Fibroblast of upper back skin (primary cell): ENCODE data around the gene PNPLA3.
A peak's percentile ranks its signal among the peaks of the same experiment; 100 is the strongest.

Experiments used
- DNase-seq: peaks from one replicate; pipeline ENCODE4 v3.0.0-alpha.2; 2013

The PNPLA3 gene

DNA sequence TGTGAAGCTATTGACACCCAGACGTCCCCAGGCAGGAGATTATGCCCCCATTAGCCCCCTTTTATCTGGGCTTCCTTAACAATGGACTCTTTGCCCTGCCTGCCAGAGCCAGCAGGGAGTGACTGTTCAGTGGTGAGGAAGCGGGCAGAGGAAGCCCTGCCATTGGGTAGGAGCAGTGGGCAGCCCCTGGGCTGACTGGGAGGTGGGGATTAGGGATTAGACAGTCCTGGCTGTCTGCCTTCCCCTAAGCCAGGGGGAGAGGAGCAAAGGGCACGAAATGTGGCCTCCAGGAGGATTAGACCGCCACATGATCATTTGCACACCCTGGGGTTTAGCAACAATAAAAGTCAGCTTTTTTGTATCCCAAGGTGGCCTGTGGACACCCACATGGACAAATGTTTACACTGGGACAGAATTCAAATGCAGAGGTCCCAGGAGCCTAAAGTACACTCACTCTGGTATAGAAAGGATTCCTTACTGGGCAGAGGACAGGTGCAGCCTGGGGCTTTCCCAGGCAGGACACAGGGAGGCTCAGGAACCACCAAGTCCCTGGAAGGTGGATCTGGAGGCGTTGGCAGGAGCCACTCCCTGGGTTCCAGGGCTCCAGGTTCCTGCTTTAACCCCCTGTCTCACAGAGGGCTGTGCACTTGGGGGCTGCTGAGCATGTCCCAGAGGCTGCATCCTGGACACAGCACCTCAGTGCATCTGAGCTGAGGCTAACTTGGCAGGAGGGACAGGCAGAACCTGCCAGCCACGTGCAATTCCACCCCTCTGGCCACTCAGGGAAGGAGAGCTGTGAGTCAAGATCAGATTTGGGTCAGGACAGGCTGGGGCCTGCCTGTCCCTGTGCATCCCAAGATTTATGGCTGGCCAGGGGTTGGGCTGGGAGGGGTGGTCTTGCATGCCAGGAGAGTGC lies 2.1 kb downstream of the PNPLA3 start:
- no peak for DNase-seq

DNA sequence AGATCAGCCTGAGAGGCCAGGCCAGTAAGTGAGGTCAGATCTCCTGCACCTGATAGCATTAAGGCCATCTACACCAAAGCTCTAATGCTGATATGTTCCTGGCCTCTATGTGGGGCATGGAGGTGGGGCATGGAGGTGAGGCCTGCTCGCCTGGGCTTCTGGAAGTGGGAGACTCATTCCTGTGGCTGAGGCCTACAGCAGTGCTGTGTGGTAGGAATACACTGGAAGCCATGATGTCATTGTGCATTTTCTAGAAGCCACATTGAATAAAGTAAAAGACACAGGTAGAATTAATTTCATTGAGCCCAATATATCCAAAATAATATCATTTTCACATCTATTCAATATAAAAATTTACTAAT lies 2.7 kb downstream of the PNPLA3 start:
- no peak for DNase-seq

DNA sequence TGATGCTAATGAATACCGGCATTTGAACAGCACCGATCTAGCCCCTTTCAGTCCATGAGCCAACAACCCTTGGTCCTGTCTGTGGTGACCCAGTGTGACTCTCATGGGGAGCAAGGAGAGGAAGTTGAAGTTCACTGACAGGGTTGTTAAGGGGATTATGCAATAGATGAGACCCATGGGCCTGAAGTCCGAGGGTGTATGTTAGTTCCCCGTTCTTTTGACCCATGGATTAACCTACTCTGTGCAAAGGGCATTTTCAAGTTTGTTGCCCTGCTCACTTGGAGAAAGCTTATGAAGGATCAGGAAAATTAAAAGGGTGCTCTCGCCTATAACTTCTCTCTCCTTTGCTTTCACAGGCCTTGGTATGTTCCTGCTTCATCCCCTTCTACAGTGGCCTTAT lies 4.9 kb downstream of the PNPLA3 start:
- DNase-seq = no peak

DNA sequence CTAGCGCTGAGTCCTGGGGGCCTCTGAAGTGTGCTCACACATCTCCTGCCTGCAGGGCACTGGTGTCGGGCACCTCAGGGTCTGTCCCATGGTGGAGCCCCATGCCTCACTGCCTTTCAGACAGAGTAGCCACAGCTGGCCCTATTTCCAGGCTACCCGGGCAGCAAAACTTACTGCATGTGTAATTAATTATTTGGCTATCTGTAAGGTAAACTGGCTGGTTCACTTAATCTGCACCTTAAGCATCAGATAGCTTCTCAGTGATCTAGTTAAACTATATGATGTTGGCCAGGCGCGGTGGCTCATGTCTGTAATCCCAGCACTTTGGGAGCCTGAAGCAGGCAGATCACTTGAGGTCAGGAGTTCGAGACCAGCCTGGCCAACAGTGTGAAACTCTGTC lies 5.3 kb downstream of the PNPLA3 start:
- DNase-seq = no peak

DNA sequence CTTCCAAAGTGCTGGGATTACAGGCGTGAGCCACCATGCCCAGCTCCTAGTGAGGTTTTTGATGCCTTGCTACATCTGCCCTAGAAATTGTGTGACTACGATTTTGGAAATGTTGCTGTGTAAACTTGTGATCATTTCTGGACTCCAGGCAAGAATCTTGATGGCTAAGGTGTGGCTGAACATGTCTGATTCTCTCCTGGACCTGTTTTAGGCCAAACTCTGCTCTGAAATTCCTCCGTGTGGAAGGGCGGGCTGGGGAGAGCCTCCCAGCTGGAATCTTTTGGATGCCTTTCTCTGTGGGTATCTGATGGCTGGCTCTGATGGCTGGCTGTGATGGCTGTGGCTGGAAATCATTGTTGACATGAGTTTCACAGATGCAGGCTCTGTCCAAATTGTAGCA lies 8.2 kb downstream of the PNPLA3 start:
- no peak for DNase-seq

DNA sequence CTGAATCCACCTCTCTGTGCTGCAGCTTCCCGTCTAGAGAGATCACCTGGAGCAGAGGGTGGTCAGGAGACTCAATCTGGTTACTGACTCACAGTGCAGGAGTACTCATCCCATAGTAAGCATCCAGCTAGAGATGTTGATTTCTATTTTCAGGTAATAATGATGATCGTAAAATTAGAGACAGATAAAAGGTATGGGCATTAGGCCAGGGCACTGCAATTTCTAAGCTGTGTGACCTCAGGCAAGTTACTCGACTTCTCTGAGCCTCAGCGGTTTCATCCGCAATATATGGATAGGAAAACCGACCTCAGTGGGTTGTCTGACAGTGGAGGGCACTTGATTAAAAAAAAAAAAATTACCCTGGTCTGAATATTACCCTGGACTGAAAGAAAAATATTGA lies 17.8 kb downstream of the PNPLA3 start:
- DNase-seq = no peak

DNA sequence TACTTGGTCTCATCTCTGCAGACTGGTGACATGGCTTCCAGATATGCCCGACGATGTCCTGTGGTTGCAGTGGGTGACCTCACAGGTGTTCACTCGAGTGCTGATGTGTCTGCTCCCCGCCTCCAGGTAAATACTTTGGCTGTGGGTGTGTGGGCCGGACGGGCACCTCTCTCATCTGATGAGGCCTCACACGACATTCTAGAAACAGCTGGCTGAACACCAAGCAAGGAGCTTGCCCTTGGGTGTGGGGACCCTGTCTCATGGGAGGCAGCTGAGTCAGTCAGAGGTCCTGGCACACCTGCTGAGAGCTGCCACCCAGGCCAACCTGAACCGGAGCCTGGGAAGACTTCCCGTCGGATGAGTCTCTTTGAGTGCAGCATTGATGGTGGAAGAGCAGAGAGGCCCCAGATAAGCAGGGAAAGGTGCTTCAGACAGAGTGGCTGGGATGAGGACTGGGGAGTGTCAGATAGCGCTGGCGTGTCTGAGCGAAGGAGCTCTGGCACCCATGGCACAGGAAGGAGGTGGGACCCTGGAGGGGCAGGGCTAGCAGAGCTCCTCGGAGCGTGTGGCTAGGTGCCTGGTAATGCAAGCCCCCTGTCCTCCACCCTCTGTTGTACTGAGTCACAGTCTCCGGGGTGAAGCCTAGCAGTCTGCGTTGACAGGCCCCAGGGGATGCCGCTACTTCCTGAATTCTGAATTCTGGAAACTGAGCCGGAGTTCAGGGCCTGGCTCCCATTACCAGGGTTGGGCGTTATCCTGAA lies 21.2 kb downstream of the PNPLA3 start:
- no peak for DNase-seq

DNA sequence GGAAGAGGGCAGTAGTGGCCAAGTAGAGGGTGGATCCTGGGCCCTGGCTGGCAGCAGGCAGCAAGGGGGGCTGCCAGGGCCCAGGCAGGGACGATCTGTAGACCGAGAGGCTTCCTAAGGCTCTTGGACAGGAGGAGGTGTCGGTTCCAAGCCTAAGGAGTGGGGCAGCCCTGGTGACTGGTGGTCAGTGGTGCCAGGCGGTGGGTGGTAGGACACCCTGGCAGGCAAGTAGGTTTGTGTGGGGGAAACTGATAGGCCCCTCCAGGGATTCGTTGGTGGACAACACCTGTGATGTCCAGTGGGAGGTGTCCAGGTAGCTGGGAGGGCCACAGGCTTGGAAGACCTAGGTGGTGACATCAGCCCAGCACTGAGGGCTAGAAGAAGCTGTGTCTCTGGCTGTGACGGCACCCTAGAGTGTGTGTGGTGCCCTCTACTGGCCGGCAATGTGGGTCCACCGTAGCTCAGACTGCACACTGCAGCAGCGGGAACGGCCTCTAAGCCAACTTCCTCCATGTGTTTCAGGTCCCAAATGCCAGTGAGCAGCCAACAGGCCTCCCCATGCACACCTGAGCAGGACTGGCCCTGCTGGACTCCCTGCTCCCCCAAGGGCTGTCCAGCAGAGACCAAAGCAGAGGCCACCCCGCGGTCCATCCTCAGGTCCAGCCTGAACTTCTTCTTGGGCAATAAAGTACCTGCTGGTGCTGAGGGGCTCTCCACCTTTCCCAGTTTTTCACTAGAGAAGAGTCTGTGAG lies 22.2 kb downstream of the PNPLA3 start:
- peak; percentile 53 for DNase-seq

DNA sequence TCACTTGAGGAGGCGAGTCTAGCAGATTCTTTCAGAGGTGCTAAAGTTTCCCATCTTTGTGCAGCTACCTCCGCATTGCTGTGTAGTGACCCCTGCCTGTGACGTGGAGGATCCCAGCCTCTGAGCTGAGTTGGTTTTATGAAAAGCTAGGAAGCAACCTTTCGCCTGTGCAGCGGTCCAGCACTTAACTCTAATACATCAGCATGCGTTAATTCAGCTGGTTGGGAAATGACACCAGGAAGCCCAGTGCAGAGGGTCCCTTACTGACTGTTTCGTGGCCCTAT lies 22.7 kb downstream of the PNPLA3 start:
- DNase-seq = no peak

DNA sequence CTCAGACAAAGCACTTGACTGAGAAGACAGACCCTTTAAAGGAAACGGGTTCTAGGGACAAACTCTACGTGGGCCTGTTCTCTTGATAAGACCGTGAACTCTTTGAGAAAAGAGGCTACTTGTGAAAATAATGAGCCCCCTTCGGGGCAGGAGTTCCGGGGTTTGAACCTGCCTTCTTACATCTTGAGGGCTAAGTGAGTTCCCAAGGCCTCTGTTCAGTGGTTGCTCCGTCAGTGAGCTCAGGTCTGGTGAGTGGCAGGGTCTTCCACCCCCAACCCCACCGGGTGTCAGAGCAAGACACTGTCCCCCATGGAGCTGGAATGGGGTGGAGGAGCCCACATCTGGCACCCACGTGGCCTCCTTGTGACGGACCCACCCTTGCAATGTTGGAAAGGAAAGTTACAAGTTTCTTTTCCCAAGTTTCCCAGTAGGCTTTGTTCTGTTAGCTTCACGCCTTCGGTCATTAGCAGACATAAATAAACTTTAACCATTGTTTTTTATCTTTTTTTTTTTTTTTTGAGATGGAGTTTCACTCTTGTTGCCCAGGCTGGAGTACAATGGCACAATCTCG lies 25.3 kb downstream of the PNPLA3 start:
- DNase-seq = peak; percentile 4

DNA sequence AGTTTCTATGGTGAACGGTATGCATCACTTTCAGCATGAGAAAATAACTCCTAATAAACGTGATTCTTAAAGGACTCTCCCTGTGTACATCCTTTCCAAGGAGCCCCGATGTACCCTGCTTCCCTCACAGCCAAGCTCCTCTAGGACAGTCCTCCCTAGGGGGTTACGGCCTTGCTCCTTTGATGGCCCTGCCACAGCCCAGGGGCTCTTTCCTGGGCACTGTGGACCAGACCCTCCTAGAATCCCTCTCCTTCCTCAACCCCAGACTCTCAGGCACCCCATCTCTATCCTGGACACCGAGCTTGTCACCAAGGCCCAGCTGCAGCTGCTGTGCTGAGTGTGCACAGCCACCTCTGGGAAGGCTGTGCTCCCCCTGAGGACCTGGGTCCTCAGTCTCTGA lies 27.8 kb downstream of the PNPLA3 start:
- DNase-seq = no peak

DNA sequence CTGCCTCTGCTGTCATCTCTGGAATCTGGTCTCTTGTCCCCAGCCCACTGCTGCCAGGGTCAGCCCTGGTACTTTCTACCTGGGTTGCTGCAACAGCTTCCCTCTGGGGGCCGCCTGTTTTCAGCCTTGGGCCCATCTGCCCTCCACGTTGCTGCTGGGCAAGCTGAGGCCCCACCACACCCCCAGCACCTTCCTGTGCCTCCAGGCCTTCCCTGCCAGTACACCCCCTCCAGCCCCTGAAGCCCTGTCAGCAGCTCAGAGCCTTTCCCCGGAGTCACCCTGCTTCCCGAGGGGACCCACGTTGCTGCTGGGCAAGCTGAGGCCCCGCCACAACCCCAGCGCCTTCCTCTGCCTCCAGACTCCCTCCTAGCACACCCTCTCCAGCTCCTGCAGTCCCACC lies 28.4 kb downstream of the PNPLA3 start:
- DNase-seq = no peak

DNA sequence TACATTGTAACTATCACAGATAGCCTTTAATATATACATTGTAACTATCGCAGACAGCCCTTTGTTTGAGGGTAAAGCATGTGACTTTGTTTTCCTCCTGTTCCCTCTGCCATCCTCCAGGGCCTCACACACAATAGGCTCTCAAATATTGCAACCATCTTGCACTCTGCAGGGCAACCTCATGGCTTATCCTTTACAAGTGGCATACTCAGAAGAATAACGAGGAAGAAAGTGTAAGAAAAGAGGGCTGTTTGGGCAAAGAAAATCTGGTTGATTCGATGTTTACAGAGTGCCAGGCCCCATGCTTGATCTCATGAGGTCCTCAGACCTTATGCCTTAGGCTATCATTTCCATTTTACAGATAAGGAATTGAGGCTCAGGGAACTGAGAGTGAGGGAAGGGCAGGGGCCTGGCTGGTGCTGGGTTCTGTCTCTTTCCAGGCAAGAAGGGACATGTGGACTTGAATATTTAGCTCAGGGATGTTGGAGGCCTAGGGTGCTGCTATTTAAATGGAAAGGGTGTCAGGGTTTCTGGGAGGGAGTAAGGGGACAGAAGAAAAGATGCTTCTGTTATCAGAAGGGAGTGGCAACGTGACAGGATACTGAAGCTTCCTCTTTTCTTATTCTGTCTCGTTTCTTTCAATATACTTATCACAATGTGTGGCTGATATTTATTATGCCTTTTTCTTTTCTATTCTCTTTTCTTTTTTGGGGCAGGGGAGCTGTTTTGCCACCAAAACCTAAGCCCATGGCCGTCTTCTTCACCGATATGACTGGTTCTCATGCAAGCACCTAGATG lies 30.6 kb downstream of the PNPLA3 start:
- DNase-seq = no peak

DNA sequence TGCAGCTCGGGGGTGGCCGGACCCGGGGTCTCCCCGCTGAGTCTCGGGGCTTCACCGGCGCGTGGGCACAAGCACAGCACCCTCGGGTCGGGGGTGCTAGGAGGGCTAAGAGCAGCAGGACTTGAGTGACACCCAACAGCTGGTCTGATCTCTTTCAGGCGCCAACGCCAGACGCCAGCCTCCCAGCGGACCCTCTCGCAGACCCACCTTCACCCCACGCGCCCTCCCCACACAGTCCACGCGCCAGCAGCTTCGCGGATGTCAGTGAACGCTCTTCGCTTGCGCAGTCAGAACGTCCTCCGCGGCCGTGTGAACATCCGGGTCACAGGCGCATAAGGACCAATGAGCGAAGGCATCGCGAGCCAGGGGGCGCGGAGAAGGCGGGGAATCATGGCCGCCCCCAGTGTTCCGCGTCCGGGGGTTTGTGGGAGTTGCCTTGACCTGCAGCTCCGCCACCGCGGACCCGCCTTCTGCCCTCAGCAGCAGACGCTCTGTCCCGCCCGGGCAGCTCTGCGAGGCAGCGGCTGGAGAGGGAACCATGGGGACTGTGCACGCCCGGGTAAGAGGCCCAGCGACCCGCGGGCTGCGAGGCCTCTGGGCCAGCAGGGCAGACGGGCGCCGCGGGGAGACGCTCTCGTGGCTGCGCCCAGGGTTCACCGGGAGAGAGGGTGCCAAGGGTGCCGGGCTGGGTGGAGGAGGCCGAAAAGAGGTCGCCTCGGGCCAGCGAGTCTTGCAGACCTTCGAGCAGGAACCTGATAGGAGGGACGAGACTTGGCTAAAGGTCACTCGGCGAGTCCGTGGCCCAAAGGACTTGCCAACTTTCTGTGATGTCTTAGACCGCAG lies 31.7 kb downstream of the PNPLA3 start, which contains the start of gene SAMM50:
SAMM50 (plus strand) TSS at position 403 of the 843 bp plus-strand sequence; CDS start at position 539, 136 bp downstream.
- peak; percentile 88 for DNase-seq

DNA sequence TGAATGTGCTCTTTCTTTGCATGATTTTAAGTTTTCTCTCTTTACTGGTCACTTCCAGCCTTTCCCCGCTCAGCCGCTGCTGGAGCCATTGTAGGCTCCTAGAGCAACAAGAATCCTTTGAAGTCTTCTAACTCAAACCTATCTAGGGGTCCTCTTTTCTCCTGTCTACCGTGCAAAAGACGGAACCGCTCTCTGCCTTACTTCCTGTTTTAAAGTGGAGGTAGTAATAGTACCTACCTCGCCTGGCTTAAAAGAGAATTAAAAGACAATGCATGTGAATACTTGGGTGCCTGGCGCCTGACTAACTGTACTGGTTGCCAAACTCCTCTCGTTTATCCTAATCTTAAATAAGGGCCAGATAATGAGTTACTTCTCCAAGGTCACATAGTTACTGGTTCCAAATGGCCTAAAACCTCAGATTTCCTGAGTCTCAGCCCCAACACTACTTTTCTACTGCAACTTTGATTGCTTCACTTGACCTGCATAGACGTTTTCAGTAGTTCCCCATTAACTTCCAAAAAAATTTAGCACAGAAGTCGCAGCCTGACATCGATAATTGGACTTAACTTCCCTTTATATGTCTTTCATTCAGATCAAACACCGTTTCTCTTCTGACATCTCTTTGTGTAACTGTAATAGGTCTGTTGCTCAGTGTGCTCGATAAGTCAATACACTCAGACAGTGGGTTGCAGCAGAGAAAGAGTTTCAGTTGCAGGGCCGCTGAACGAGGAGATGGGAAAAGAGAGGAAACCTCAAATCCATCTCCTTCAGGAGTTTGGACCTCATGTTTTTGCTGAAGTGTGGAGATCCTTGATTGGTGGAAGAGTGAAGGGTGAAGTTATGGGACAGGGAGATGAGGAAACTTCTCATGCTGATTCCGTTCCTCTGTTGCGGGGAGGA lies 32.5 kb downstream of the PNPLA3 start:
- DNase-seq = no peak

DNA sequence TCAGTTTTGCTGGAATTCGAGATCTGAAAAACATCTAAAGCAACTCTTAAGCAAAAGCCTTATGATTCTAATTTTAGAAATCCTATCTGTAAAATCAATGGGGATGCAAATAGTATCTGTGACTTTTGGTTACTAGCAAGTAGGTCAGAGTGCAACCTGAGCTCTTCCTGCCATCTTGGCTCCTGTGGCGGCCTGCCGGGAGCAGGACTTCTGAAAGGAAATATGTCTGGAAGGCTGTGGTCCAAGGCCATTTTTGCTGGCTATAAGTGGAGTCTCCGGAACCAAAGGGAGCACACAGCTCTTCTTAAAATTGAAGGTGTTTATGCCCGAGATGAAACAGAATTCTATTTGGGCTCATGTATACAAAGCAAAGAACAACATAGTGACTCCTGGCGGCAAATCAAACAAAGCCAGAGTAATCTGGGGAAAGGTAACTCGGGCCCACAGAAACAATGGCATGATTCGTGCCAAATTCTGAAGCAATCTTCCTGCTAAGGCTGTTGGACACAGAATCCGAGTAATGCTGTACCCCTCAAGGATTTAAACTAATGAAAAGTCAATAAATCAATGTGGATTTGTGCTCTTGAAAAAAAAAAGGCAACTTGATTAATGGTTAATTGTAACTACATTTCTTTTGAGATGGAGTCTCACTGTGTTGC lies 33.3 kb downstream of the PNPLA3 start:
- DNase-seq = no peak

DNA sequence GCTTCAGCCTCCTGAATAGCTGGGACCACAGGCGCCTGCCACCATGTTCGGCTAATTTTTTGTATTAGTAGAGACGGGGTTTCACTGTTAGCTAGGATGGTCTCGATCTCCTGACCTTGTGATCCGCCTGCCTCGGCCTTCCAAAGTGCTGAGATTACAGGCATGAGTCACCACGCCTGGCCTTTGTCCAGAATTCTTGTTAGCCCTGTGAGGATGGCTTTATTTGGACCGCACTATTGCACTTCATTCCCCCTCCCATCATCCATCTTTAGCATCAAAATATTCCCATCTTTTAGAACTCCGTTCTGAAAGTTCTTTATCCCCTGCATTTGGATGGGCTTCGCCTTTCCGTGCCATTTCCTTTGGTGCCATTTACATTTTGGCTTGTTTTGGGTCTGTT lies 34.3 kb downstream of the PNPLA3 start:
- DNase-seq = peak; percentile 7

DNA sequence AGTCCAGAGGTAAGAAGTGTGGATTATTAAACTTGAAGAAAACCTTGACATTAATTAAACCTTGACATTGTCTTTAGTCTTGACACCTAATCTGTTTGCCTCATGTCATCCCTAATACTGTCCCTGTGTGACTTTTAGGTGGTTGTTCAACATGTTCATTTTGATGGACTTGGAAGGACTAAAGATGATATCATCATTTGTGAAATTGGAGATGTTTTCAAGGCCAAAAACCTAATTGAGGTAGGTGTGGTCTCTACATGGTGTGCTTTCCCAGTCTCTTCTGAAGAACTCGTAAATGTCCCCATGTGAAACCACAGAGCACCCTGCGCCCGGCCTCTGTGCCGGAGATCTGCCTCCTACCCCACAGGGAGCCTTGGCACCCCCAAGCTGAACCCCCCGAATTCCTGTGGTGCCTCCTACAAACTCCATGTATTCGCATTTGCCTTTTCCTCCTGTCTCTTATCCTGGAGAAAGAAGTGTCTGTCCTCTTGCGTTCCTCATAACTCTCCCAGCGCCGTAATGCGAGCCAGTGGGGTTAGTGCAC lies 40.8 kb downstream of the PNPLA3 start:
- no peak for DNase-seq

DNA sequence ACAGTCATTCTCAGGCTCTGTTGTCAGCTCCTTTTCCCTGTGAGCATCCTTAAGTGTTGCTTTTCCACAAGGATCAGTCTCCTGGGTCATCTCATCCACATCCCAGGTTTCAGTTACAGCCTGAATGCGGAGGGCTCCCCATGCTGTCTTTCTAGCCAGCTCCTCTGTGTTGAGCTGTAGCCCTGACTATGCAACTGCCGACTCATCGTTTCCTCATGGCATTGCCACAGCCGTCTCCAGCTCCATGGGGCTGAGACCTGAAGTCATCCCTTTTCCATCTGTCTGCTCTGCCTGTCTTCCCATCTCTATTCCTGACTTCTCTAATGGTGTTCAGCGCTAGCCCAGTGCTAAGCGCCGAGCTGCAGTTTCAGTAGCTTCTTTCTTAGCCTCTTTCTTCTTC lies 43.5 kb downstream of the PNPLA3 start:
- DNase-seq = no peak

DNA sequence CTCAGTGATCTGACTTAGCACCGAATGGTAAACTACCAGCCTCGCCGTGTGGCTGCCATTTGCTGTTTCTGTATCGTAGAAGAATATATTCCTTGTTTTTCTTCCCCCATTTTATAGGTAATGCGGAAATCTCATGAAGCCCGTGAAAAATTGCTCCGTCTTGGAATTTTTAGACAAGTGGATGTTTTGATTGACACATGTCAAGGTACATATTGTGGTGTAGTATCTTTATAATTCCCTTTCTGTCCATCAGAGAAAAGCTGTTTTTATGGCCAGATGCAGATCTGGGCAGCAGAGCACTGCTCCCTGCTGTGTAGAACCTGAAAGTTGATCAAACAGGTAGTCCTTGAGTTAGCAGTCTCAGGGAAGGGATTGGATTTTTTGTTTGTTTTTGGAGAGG lies 45.0 kb downstream of the PNPLA3 start:
- DNase-seq = no peak
